ENCODE data around the gene TMC4. TPM values are rescaled to one million over a fixed set of nuclear protein-coding genes. Genes with fewer than 3 reads are reported as not detected.

The TMC4 gene
- total and polyA plus RNA-seq, 8 donors, result 51.8 to 88.9 (median 59.9) TPM

DNA sequence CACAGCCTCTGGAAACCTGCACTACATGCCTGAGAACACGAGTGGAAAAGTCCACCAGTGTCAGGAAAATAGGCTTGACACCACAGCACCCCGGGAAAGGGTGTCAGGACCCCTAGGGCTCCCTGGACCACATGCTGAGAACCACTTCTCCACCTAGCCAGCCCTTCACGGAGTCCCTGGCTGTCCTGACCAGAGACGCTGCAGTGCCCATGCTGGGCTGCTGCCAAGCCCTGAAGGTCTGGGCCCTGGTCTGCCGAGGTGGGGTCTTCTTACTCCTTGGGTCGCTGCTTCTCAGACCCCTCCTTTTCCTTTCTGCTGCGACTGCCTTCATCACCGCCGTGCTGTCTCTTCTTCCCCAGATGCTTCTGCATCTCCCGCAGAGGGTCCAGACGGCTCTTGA lies 16.5 kb downstream of the TMC4 start:
- ATAC-seq (no peak), FAIRE-seq (no peak), DNase-seq (no peak)
- WGBS, 2 donors, result 75 to 79% methylated on average over 11 of the region's 11 CpGs
- intact Hi-C loops (cut with DNase I), result no loop called here
- Histone ChIP-seq H3K9me3 (no peaks in the 10 kb centered on the region), H3K4me3 (no peak overlapping the region), H3K27ac (no peak overlapping the region), H3K4me1 (peaks cover 4 to 15% (median 14%) of the 10 kb centered on the region in 3 donors), H3K27me3 (no peaks in the 10 kb centered on the region), H3K36me3 (peaks cover 8 to 62% (median 28%) of the 10 kb centered on the region in 3 donors)
- TF ChIP-seq, protein P1, sequence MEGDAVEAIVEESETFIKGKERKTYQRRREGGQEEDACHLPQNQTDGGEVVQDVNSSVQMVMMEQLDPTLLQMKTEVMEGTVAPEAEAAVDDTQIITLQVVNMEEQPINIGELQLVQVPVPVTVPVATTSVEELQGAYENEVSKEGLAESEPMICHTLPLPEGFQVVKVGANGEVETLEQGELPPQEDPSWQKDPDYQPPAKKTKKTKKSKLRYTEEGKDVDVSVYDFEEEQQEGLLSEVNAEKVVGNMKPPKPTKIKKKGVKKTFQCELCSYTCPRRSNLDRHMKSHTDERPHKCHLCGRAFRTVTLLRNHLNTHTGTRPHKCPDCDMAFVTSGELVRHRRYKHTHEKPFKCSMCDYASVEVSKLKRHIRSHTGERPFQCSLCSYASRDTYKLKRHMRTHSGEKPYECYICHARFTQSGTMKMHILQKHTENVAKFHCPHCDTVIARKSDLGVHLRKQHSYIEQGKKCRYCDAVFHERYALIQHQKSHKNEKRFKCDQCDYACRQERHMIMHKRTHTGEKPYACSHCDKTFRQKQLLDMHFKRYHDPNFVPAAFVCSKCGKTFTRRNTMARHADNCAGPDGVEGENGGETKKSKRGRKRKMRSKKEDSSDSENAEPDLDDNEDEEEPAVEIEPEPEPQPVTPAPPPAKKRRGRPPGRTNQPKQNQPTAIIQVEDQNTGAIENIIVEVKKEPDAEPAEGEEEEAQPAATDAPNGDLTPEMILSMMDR (IDR thresholded peaks at IDR 0.05), result no peak

DNA sequence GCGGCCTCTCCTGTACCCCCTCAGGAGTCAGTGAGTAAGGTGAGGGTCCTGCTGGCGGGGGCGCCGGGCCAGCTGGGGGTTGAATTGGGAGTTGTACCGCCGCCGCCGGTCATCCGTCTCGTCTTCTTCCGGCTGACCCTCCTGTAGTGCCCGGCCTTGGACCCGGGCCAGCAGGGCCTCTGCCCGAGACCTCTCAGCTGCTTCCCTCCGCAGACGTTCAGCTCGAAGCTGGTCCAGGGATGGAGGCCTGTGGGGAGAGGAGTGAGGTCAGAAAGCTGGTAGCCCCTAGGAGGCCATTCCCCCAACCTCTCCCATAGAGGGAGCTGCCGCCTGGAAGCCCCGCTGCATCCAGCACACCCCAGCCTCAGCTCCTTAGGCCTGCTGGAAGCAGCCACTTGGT lies 17.3 kb downstream of the TMC4 start:
- WGBS, 2 donors, result 71 to 75% methylated on average over 19 of the region's 19 CpGs
- H3K4me3 ChIP-seq, result no peak overlapping the region
- no peaks in the 10 kb centered on the region for H3K9me3 ChIP-seq
- TF ChIP-seq, protein P1 (IDR thresholded peaks at IDR 0.05), result no peak
- no peak overlapping the region for H3K27ac ChIP-seq
- FAIRE-seq (no peak), DNase-seq (peak in 1 of 6 donors; percentile 57), ATAC-seq (no peak)
- H3K36me3 ChIP-seq, result peaks cover 8 to 68% (median 28%) of the 10 kb centered on the region in 3 donors
- intact Hi-C loops (cut with DNase I), result no loop called here
- H3K27me3 ChIP-seq, result no peaks in the 10 kb centered on the region
- H3K4me1 ChIP-seq, result peaks cover 3 to 10% (median 9%) of the 10 kb centered on the region in 3 donors

DNA sequence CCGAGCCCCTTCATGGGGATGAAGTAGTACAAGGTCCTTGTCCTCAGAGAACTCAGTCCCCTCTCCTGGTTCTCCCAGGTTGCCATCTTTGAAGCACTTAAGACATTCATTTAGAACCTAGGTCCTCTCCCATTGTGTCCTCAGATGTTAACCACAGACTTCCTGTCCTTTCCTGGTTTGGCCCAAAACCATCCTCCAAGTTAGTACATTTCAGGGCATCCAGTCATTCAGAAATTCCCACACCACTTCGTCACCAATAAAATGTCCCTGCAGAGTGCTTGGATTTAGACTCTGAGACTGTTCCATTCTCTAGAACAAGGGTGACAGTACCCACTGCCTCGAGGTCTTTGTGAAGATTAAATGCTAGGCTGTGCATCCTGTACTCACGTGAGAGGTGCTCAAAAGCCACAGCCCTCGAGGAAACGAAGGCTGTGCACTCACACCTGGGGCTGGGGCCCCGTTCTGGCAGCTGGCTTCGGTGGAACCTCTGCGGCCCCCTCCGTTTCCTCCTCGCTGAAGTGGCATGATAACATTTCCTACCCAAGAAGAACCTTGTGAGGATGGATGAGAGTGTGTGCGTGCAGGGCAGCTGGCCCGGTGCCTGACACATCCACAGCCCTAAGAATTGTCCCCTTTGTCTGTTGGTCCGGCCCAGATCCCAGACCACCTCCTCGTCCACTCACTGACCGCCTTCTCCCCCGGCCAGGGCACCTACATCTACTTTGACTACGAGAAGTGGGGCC lies 18.2 kb downstream of the TMC4 start:
- WGBS, 2 donors, result 77 to 81% methylated on average over 18 of the region's 18 CpGs
- FAIRE-seq, result no peak
- intact Hi-C loops (cut with DNase I), result no loop called here

DNA sequence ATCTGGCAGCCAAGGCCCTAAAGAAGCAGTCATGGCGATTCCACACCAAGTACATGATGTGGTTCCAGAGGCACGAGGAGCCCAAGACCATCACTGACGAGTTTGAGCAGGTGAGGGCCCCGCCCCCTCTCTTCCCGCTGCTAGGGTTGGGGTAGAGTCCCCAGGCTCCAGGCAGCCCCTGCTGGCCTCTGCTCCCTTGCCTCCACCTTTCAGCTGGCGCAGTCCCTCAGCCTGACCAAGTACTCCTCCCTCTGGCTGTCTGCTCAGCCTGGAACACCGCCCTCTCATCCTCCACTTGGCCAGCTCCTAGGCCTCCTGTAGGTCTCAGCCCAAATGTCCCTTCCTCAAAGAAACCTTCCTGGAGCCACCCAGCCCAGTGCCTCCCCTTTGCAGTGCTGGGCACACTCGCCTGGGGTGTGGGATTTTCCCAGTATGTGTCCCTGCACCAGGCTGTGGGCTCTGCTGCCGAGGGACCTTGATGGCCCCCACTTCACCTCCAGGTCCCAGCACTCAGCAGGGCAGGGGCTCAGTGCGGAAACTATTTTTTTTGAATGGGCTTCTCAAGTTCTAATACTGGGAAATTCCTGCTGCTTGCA lies 19.1 kb downstream of the TMC4 start:
- no peaks in the 10 kb centered on the region for H3K9me3 ChIP-seq
- TF ChIP-seq, protein P1 (IDR thresholded peaks at IDR 0.05), result no peak
- FAIRE-seq, result no peak
- no peak overlapping the region for H3K4me3 ChIP-seq
- peaks cover 8 to 71% (median 38%) of the 10 kb centered on the region in 3 donors for H3K36me3 ChIP-seq
- 87 to 89% methylated on average over 10 of the region's 10 CpGs for WGBS, 2 donors
- ATAC-seq, result peak in 1 of 4 donors; percentile 11
- intact Hi-C loops (cut with DNase I), result no loop called here
- H3K27me3 ChIP-seq, result no peaks in the 10 kb centered on the region
- H3K27ac ChIP-seq, result no peak overlapping the region
- DNase-seq, result peak in 1 of 6 donors; percentile 47
- H3K4me1 ChIP-seq, result peaks cover 0 to 4% (median 4%) of the 10 kb centered on the region in 3 donors

More for the DNA sequence above, 18.2 kb downstream of the TMC4 start:
- Histone ChIP-seq H3K36me3 (peaks cover 8 to 68% (median 29%) of the 10 kb centered on the region in 3 donors), H3K9me3 (no peaks in the 10 kb centered on the region), H3K27me3 (no peaks in the 10 kb centered on the region), H3K4me3 (no peak overlapping the region), H3K4me1 (peaks cover 0 to 4% (median 4%) of the 10 kb centered on the region in 3 donors), H3K27ac (no peak overlapping the region)
- TF ChIP-seq, protein P1 (IDR thresholded peaks at IDR 0.05), result no peak
- ATAC-seq (no peak), DNase-seq (no peak)

Measured in pancreas (tissue), 10 donors.